Measurements from ENCODE around the gene JPT2.
A peak's percentile ranks its signal among the peaks of the same experiment; 100 is the strongest.

The JPT2 gene

GRCh38 chr16:1677942-1678499 lies at the start of gene JPT2:
Gene JPT2, plus strand, starts transcription at chr16:1678279. Its CDS starts 34 bp downstream, at chr16:1678313.
- DNase-seq, result peak; percentile 89

- DNase-seq, result no peak
Measured at GRCh38 chr16:1630450-1631213, 47.4 kb upstream of the JPT2 start.

- DNase-seq, result no peak
Measured at GRCh38 chr16:1631230-1631629, 46.8 kb upstream of the JPT2 start.

- DNase-seq, result no peak
Measured at GRCh38 chr16:1631931-1632637, 46.0 kb upstream of the JPT2 start.

GRCh38 chr16:1632638-1632970 lies 45.5 kb upstream of the JPT2 start:
- no peak for DNase-seq

GRCh38 chr16:1633310-1633709 lies 44.8 kb upstream of the JPT2 start:
- DNase-seq, result no peak

- DNase-seq, result no peak
Measured at GRCh38 chr16:1634541-1634940, 43.5 kb upstream of the JPT2 start.

GRCh38 chr16:1635070-1635469 lies 43.0 kb upstream of the JPT2 start:
- no peak for DNase-seq

GRCh38 chr16:1637526-1637925 lies 40.6 kb upstream of the JPT2 start:
- no peak for DNase-seq

GRCh38 chr16:1638757-1639156 lies 39.3 kb upstream of the JPT2 start:
- DNase-seq, result no peak

- no peak for DNase-seq
Measured at GRCh38 chr16:1639282-1639681, 38.8 kb upstream of the JPT2 start.

- DNase-seq, result no peak
Measured at GRCh38 chr16:1639860-1640259, 38.2 kb upstream of the JPT2 start.

GRCh38 chr16:1640261-1640941 lies 37.7 kb upstream of the JPT2 start:
- DNase-seq, result no peak

- no peak for DNase-seq
Measured at GRCh38 chr16:1641261-1641660, 36.8 kb upstream of the JPT2 start.

GRCh38 chr16:1642148-1642547 lies 35.9 kb upstream of the JPT2 start:
- DNase-seq, result no peak

GRCh38 chr16:1642753-1643152 lies 35.3 kb upstream of the JPT2 start:
- no peak for DNase-seq

- no peak for DNase-seq
Measured at GRCh38 chr16:1643521-1643920, 34.6 kb upstream of the JPT2 start.

GRCh38 chr16:1645914-1646525 lies 32.1 kb upstream of the JPT2 start:
- no peak for DNase-seq

- DNase-seq, result no peak
Measured at GRCh38 chr16:1647856-1648255, 30.2 kb upstream of the JPT2 start.

GRCh38 chr16:1650131-1650530 lies 27.9 kb upstream of the JPT2 start:
- DNase-seq, result no peak

- DNase-seq, result no peak
Measured at GRCh38 chr16:1651094-1651973, 26.7 kb upstream of the JPT2 start.

GRCh38 chr16:1651974-1652312 lies 26.1 kb upstream of the JPT2 start:
- no peak for DNase-seq

Measured in NCI-H774 (cell line).